Caki2 (cell line): ENCODE results near the gene OR1J1. TPM values are rescaled to one million over a fixed set of nuclear protein-coding genes. Genes with fewer than 3 reads are reported as not detected.

ENCODE experiments used
- DNase-seq: peaks from one replicate; pipeline ENCODE4 v3.0.0-alpha.2; 2015; ENCODE audit warnings: low read depth
- in situ Hi-C: cut with HindIII; loops from 2 replicates; pipeline ENCODE4 v1.10.0; 2016; ENCODE audit warnings: low sequenced_read_pairs, low pct_unique_long_range_greater_than_20kb, mixed read lengths
- total RNA-seq: library from RNA; depleted of rRNA; stranded (reverse); fragments of >200 nt; shearing (Covaris generic); gene quantifications from 2 replicates; pipeline ENCODE4 v1.2.3, GENCODE V29; 2014; ENCODE audit warnings: low replicate concordance; rRNA removed

The OR1J1 gene, protein sequence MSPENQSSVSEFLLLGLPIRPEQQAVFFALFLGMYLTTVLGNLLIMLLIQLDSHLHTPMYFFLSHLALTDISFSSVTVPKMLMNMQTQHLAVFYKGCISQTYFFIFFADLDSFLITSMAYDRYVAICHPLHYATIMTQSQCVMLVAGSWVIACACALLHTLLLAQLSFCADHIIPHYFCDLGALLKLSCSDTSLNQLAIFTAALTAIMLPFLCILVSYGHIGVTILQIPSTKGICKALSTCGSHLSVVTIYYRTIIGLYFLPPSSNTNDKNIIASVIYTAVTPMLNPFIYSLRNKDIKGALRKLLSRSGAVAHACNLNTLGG
- total RNA-seq = not detected in 2 replicates

DNA sequence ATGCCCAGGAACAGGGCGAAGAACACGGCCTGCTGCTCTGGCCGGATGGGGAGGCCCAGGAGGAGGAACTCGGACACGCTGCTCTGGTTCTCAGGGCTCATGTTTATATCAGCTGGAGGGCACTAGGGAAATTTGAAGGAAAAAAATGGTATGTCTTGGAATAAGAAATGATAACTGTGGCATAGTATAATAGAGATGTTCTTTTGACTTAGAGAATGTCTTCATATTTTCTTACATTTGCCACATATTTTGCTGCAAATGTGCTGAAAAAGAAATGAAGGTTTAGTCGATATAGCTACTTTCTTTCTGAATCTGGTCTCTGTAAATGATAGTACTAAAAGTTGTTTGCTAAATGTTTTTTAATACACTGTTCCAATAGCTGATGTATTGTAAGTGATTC, at the start of gene OR1J1:
TSS of gene OR1J1 (minus strand) at position 101 of the 400 bp plus-strand sequence. CDS start at position 101, 0 bp downstream.
- in situ Hi-C loops = no loop called here
- no peak for DNase-seq

DNA sequence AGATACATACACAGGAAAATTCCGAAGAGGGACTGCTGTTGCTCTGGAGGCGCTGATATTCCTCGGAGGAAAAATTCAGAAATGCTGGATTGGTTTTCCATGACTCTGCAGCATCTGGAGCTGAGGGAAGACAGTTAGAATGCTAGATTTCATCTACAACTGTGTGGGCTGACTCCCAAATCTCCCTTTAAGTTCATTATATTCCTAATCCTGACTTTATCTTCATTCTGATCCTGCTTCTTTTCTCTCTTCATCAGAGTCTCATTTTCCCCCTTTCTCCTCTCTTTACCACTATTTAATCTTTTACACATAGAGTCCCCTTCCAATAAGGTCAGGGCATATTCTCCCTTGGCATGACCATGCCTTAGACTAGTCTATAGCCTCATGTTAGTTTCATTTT, 49.5 kb upstream of the OR1J1 start, which contains the start of gene OR1N1:
TSS of gene OR1N1 (minus strand) at position 101 of the 400 bp plus-strand sequence. CDS start at position 101, 0 bp downstream.
- in situ Hi-C loops = no loop called here
- DNase-seq = no peak

DNA sequence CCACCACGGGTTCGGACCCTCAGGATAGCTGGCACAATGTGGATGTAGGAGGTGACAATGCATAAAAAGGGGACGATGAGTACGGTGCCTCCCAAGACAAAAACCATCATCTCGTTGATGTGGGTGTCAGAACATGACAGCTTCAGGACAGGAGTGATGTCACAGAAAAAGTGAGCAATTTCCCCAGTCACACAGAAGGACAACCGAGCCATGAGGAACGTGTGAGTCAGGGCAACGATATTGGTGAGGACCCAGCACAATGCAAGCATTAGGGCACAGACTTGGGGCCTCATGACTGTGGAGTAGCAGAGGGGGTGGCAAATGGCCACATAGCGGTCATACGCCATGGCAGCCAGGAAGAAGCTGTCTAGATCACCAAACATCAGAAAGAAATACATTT, 48.9 kb upstream of the OR1J1 start:
- in situ Hi-C loops = no loop called here
- DNase-seq = no peak

DNA sequence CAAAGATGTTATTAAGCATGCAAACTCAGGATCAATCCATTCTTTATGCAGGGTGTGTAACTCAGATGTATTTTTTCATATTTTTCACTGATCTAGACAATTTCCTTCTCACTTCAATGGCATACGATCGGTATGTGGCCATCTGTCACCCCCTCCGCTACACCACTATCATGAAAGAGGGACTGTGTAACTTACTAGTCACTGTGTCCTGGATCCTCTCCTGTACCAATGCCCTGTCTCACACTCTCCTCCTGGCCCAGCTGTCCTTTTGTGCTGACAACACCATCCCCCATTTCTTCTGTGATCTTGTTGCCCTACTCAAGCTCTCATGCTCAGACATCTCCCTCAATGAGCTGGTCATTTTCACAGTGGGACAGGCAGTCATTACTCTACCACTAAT, 41.6 kb upstream of the OR1J1 start:
- in situ Hi-C loops = no loop called here
- DNase-seq = no peak

DNA sequence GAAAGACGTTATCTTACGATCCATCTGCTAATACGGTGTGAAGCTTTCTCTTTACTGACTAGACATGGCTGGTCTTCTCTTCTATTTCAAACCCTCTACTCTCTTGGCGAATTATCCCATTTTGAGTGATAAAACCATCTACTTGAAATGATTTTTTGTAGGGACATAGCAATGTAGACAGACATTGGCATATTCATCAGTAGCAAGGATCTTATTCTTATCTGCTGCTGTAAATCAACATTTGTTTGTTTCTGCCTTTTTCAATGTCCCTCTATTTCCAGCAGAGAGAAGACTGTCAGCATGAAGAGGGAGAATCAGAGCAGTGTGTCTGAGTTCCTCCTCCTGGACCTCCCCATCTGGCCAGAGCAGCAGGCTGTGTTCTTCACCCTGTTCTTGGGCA, 41.1 kb upstream of the OR1J1 start, which contains the start of gene OR1J4:
TSS of gene OR1J4 (plus strand) at position 301 of the 400 bp plus-strand sequence. CDS start at position 301, 0 bp downstream.
- DNase-seq = no peak
- in situ Hi-C loops = no loop called here

DNA sequence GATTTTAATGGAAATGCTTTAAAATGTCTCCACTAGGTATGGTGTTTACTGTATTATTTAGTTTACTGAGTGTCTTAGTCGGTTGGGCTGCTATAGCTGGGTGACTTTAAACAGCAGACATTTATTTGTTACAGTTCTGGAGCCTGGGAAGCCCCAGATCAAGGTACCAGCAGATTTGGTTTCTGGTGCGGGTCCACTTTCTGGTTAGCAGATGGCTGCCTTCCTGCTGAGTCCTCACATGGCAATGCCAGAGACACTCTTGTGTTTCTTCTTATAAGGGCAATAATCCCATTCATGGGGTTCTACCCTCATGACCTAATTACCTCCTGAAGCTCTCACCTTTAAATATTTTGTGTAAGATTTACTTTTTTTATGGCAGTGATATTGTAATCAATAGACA, 40.5 kb upstream of the OR1J1 start:
- no peak for DNase-seq
- in situ Hi-C loops = no loop called here

DNA sequence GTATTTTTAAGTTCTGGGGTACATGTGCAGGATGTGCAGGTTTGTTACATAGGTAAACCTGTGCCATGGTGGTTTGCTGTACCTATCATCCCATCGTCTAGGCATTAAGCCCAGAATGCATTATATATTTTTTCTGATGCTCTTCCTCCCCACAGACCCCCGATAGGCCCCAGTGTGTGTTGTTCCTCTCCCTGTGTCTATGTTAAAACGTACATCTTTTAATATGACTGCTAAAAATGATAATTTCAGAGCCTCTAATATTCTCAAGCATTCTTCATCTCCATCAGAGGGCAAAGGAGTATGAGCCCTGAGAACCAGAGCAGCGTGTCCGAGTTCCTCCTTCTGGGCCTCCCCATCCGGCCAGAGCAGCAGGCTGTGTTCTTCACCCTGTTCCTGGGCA, 32.8 kb upstream of the OR1J1 start, which contains the start of gene OR1J2:
TSS of gene OR1J2 (plus strand) at position 301 of the 400 bp plus-strand sequence. CDS start at position 301, 0 bp downstream.
- in situ Hi-C loops = no loop called here
- DNase-seq = no peak

DNA sequence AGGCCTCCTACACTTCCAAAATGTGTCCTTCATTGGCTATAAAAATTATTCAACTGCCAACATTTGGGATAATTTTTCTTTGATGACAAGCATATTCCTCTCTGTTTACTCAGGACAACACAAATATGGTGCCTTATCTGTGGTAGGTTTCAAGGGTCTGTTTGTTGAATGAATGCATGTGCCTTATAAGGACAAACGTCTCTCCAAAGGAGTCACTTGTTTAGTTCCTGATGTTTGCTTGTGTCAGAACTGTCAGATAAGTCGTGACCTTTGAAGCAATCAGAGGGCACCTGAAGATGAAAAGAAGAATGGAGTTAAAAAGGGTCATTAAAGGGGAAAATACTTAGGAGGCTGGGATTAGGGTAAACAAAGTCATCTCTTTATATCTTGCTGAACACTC, 29.2 kb upstream of the OR1J1 start:
- in situ Hi-C loops = no loop called here
- DNase-seq = no peak

DNA sequence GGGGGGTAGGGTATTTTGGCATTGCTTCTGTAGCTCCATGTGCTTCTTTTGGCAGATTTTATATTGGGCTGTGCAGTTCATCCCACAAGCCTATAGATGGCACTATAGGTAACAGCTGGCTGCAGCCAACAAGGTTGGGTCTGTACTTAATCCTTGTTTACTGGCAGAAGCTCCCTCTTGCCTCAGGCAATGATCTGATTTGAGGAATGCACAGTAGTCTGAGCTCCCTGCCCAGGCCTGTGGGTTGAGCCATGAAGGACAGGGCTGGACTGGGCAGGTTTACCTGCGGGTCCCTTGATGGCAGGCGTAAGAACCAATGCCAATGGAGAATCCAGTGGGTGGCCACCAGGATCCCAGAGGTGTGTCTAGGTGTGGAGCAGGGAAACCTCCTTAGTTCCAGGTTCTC, 21.2 kb upstream of the OR1J1 start:
- peak; percentile 16 for DNase-seq
- in situ Hi-C loops = no loop called here

DNA sequence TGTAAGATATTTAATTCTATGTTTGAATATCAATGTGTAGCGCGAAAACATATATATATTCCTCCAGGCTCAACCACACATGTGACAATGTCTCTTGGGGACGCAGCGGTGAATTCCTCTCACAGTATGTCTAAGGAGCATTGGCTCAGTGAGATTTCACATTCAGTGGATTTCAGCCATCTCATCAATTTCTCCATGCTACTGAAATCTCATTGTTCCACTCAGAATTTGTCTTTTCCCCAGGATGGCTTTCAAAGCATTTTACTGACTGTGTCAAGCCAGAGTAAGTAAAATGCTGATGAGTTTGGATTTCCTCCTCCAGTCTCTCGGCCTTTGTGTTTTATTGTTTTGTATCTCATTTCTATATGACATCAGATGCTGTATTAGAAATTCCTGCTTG, 1.3 kb upstream of the OR1J1 start:
- DNase-seq = no peak
- in situ Hi-C loops = no loop called here

DNA sequence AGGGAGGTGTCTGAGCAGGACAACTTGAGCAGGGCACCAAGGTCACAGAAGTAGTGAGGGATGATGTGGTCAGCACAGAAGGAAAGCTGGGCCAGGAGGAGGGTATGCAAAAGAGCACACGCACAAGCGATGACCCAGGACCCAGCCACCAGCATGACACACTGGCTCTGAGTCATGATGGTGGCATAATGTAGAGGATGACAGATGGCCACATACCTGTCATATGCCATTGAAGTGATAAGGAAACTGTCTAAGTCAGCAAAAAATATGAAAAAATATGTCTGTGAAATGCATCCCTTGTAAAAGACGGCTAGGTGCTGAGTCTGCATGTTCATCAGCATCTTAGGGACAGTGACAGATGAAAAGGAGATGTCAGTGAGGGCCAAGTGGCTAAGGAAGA, 380 bp downstream of the OR1J1 start:
- in situ Hi-C loops = no loop called here
- no peak for DNase-seq

DNA sequence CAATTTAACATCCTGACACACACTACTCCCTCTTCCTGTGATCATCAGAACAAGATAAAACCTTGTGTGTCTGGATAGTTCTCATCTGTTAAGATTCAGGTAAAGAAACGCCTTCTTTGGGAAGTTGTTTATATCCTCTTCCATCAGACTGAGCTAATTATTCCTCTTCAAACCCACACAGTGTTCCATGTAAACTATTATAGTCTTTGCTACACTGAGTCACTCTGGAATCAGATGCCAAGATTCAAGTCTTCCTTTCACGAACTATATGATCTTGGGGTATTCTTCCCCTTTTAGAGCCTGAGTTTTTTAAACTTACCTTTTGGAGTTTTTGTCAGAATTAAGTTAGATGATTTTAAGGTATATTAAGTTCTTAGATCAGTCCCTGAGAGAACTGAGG, 2.0 kb downstream of the OR1J1 start:
- in situ Hi-C loops = no loop called here

DNA sequence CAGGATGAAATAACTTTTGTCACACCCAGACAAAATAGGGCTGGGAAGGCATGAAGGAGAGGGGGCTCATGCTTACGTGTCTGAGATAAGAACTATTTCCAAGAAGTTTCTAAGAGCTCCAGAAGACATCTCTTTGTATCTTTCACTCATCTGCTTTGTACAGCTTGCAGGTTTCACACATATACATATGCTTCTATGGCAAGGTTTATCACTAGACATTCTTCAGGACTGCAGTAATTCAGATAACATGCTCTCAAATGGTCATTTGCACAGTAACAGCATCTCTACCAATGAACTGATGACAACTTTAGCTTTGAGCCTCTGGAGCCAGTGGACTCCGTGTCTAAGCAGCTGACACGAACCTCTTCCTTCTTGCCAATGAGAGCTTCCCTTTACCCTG, 3.2 kb downstream of the OR1J1 start:
- DNase-seq = no peak
- in situ Hi-C loops = no loop called here

More for the DNA sequence above, 2.0 kb downstream of the OR1J1 start:
- no peak for DNase-seq

DNA sequence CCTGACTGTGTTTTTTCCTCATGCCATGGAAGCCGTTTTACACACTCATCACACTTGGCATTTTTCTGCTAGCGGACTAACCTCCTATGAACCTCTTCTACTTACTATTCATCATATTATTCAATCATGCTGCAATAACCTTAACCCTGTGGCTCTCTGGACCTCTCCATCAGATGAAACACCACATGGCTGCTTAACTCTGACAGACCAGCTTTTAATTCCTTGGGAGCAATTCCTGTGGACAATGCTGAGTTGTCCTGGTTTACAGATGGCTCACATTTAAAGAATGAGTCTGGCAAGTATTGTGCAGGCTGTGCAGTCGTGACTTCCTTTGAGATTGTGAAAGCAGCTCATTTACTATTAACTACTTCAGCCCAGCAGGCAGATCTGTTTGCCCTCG, 9.0 kb downstream of the OR1J1 start:
- in situ Hi-C loops = no loop called here
- DNase-seq = no peak

DNA sequence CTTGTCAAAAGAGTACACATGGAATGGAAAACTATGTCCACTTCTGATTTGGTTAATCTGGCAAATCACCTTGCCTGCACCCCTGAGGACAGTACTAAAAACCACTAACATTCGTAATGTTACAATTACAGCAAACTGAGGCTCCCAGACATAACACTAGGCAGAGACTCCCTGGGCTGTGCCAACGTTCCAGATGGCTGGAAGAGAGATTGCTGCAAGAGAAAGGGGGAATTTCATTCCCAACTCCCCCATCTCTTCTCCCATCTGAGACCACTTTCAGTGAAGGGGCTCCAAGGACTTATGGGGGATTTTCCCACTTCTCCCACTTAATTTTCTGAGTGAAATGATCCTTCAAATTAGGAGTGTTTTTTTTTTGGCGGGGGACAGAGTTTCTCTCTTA, 11.3 kb downstream of the OR1J1 start:
- in situ Hi-C loops = no loop called here

DNA sequence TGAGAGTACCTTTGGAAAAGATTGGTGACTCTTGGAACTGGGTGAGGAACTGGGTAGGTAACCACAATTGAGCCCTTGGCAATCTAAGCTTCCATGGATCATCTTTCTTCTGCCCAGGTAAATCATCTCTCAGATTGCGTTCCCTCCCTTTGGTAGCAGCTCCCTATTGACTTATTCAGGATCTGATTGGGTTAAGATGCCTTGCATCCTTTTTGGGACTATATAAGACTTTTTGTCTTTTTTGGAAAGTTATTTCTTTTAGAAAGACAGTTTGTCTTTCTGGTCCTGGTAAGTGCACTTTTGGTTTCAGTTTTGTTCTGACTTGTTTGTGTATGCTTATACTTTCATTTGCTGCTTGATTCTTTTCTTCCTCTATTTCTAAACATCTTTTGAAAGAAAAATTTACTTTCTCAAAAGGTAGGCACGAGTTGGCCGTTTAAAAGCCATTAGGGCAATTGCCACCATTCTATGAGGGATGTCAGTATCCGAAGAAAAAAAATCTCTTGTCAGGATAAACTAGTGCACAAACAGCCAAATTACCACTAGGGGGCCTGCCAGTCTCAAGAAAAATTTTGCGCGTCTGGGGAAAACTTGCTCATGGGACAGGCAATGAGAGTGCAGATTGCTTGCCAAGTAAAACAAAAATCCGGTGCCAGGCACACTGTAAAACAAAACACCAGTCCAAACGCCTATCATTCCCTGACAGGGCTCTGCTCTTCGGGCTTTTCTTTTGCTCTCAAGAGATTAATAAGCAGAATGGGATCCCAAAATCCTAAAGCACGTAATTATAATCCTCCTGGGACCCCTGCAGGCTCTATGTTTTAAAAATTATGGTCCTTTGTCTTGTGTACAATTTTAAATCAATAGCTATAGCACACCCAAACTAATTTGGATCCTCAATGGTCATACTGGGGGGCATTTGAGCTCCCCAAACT, 12.8 kb downstream of the OR1J1 start:
- DNase-seq = peak; percentile 82
- in situ Hi-C loops = no loop called here

More for the DNA sequence above, 11.3 kb downstream of the OR1J1 start:
- DNase-seq = no peak

DNA sequence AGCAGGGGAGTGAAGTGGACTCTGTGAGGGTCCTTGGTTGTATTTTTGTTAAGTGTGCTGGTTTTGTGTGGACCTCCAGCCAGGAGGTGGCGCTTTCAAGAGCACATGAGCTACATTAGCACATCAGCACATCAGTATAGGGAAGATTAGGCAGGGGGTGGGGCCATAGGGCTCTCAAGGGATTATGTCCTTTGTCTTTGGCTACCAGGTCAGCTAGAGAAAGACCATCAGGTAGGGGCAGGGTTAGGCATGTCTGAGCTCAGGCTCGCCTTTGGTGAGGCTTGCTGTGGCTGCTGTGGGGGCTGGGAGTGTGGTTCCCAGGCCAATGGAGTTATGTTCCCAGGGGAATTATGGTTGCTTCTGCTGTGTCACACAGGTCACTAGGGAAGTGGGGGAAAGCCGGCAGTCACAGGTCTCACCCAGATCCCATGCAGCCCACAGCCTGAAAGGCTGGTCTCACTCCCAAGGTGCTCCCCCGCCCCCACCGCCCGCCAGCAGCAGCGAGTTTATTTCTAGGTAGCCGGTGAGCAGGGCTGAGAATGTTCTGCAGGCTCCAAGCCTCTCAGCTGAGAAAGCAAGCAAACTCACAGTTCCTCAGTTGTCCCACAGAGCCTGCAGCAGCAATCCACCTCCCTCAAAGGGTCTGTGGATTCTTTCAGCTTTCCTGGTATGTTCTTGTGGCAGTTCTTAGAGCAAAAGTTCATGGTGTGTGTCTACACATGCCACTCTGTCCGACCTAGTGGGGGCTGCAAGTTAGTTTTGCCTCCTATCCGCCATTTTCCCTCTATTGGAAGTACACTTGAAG, 13.7 kb downstream of the OR1J1 start:
- peak; percentile 75 for DNase-seq
- in situ Hi-C loops = no loop called here

DNA sequence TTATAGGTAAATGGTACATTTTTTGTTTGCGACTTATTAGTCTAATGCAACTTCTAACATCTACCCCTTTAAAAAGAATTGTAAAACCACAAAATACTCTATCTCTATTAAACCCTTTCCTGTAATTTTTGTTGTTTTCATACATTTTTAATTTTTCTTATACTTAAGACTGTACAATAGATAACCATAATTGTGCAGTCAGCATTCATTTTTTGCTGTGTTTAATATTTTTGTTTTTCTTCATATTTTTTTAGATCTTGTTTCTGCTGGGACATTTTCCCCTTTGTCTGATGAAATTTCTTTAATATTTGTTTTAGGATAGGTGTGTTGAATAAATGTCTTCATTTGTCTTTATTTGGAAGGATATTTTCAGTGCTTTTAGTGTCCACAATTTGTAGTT, 19.9 kb downstream of the OR1J1 start:
- no peak for DNase-seq
- in situ Hi-C loops = no loop called here
